SK-N-MC (cell line): ENCODE results near the gene TRDMT1.

ENCODE experiments used
- EZH2 ChIP-seq: fragments of 200-600 bp; sonication (generic); IDR thresholded peaks from one replicate; pipeline ENCODE4 v1.6.1; 2017; ENCODE audit warnings: antibody characterized with exemption
- FOXP2 ChIP-seq: optimal IDR thresholded peaks from 2 replicates; pipeline ENCODE3; 2011; ENCODE audit warnings: mild to moderate bottlenecking, moderate library complexity; ENCODE audit not compliant: insufficient read depth; ENCODE audit errors: extremely low read length, control extremely low read depth
- POLR2AphosphoS5 ChIP-seq: IDR thresholded peaks from 2 replicates; pipeline ENCODE4 v1.6.1; 2012; ENCODE audit warnings: mild to moderate bottlenecking, low read depth, low read length, borderline replicate concordance

- no peak for TF ChIP-seq EZH2
- TF ChIP-seq POLR2AphosphoS5: no peak
- TF ChIP-seq FOXP2: no peak
These were observed 87.5 kb downstream of the TRDMT1 start for GRCh38 chr10:17113889-17114540.
